Skin of body (tissue), 2 donors: ENCODE data around the gene ANKS1B. TPM values are rescaled to one million over a fixed set of nuclear protein-coding genes. Genes with fewer than 3 reads are reported as not detected.

Source experiments
- DNase-seq: peaks from one replicate; lab custom pipeline; 2025; lab: John Stamatoyannopoulos, UW
- total RNA-seq: library from RNA; depleted of rRNA; stranded (reverse); fragments of >200 nt; gene quantifications from one replicate; pipeline ENCODE4 v1.2.3, GENCODE V29; 2014

ANKS1B gene
- total RNA-seq, 1 donor from 2014 or later: 10.7 TPM

DNA sequence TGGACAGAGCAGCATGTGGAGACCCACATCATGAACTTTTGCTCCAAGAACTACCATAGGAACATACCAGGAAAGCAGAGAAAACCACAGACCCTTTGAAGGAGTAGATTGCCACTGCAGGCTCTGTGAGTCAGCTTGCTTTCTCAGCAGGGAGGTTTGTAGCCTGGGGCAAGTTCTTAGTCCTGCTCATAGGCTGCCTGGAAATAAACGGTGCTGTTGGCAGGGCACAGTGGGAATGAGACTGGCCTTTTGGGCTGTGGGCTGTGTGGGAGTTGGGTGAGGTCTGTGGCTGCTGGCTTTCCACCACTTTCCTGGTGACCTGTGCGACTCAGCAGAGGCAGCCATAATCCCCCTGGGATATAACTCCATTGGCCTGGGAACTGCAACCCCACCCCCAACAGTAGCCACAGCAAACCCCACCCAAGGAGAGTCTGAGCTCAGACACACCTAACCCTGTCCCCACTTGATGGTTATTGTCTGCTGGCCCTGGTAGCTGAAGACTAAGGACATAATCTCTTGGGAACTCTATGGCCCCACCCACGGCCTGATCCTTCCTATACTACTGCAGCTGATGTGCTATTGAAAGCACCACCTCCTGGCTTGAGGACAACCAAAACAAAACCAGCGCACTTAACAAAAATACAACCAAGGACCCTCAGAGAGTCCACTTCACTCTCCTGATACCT lies 529.2 kb downstream of the ANKS1B start:
- DNase-seq: no peak

DNA sequence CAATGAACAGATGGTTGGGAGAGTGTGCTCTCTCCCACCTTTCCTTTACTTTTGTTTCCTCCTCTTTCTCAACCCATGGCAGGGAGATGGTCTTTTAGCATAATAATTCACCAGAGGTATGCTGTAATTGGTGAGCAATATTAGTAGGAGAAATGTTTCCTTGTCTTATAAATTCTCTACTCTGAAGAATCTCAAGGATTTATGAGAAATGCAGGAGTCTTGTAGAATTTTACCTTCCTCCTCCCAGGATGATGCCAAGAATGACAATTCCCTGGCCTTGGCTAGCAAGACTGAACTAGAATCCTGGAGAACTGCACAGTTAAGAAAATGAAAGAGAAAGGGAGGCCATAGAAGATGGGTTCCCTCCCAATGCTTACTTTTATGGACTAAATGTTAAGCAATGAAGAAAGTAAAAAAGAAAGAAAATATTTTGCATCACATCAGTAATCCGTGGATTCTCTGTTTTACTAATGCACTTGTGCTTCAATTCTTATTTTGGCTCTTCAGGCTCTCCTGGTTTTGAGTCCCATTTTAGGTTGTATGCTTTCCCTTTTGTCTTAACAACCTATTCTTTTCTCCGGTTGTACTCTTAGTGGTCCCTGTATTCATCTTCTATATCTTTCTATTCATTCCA lies 530.1 kb downstream of the ANKS1B start:
- DNase-seq: no peak

DNA sequence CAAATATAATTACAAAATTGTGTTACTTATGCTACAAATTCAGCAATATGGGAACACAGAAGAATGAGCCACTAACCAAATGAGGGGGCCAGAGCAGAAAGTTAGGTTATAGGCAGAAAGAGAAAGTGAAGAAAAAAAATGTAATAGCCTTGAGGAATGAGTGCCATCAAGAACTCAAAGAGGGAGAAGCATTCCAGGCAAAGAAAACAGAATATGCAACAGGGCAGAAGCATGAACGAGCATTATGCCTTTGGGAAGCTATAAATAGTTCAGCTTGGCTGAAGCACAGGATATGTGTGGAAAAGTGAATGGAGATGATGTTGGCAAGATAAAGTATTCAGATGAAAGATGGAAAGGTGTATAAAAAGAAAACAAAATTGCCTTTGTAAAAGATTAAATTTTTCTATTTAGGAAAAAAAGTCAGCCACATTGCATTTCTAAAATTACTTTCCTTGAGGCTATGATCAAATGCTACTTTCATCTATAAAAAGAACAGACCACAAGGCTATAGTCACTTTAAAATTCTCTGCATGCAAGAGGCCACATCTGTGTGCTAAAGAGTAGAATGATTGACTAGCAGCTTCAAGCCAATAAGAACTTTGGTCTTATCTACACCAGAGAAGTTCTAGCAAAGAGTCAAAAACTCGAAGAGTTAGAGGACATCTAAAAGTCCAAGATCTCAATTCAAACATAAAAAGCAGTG lies 530.7 kb downstream of the ANKS1B start:
- no peak for DNase-seq

DNA sequence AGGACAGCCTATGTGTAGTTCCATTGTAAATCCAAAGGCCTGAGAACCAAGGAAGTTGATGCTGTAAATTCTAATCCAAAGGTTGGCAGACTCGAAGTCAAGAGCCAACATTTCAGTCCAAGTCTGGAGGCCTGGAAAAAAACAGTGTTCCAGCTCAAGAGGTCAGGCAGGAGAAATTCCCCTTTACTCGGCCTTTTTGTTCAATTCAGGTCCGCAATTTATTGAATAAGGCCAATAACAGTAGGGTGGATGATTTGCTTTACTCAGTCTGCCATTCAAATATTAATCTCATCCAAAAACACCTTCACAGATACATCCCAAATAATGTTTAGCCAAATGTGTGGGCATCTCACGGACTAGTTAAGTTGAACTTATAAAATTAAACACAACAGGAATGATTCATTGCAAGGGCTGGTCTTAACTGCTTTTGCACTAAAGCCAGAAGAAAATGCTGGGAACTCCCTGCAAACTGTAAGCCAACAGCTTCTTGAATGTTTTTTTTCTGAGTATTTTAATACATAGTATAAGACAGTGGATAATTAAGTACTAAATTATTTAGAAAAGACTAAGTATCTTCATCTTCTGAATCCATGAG lies 534.6 kb downstream of the ANKS1B start:
- DNase-seq: no peak

DNA sequence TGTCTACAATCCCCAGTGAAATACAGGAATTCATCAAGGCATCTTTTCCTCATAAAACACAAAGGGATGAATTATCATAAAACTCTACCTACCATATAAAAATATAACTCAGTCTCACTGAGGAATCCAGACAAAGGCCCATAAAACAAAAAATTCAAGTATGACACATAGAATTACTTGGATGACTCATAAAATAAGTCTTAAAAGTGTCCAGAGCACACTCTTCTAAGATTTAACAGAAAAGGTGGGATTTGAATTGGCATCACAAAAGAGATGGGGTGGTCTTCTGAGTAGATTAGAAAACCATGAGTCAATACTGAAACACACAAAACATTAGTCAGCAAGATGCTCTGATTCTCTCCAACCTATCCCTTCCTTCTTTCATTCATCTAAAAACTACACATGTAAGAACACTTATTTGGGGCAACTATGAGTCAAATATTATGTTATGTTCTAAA lies 539.8 kb downstream of the ANKS1B start:
- DNase-seq: no peak

DNA sequence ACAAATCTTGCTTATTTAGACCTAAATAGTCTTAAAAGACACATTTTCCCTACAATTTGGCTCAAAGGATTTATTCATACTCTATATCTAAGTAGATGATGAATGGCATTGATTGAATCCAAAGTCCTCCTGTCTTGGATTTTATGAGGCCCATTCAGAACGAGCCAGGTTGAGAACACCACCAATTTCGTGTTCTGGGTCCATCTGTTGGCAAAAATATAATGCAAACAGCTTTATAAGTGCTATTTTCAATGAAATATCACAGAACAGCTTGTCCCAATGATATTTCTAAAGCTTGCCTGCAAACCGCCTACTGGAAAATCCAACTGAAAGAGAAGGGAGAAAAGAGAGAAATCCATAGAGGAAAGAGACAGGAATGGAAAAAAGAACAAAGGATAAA lies 542.0 kb downstream of the ANKS1B start:
- no peak for DNase-seq

DNA sequence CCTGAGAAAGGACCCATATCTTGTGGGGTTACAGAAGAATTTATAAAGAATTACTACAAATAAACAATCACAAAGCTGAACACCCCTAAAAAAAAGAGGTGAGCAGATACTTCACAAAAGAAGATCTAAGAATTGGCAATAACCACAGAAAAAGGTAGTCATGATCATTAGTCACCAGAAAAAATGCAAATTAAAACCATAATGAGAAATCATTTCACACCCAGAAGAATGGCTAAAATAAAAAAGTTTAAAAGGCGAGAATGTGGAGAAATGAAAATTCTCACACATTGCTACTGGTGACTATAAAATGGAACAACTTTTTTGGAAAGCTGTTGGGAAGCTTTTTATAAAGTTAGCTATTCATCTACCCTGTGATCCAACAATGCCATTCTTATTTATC lies 545.3 kb downstream of the ANKS1B start:
- DNase-seq: no peak

DNA sequence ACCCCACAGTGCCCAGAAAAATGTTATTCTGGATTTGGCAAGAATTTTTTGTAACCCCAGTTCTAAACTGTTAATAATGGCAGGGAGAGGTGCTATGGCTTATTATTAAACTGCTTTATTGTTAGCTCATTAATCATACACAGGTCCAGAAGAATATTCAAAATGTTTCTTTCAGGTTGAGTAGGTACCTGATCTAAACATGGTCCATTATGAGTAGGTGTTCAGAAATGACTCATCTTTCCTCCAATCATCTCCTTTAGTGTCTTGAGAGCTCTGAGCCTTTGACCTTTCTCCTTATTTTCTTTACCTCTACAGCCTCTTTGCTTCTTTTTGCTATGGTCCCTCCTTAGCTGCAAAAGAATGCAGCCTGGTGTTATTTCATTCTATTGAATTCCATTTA lies 548.2 kb downstream of the ANKS1B start:
- no peak for DNase-seq

DNA sequence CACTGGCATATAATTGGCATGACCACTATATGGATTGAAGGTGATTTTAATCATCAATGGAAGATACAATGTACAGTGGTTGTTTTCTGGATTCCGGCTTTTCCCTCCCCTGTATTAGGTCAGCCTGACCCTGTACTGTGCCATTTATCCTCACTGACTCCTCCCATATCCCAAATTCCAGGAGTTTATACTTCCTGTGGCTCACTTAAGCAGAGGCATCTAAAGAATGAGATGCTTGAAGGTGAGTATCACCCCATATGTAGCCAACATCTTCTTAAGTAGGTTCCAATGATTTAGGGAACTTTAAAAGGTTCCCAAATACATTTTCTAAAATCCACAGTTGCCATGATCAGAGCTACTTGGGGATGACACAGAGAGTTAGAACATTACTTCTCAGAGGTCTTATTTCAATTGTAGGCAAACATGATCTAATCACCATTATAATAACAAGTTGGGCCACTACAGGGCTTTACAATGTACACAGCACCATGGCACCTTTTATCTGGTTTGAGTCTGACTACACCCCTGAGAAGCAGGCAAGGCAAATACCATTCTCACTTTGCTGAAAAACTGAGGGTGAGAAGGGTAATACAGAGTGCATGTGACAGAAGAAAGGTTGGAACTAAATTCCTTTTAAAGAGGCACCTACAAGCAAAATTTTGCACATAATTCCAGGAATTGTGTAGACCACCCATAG lies 549.5 kb downstream of the ANKS1B start:
- no peak for DNase-seq

DNA sequence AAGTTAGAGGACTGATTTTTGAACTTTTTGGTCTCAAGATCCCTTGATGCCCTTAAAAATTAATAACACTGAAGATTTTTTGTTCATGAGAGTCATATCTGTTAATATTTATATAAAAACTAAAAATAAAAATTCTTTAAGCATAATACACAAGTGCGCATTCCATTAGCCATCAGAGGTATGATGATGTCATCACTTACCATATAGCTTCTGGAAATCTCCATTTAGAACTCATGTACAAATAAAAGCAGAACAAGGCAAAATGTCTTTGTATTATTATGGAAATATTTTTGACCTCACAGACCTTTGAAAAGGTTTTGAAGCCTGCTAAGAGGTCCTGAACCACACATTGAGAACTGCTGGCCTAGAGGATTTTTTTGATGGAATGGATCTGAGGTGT lies 551.6 kb downstream of the ANKS1B start:
- no peak for DNase-seq

DNA sequence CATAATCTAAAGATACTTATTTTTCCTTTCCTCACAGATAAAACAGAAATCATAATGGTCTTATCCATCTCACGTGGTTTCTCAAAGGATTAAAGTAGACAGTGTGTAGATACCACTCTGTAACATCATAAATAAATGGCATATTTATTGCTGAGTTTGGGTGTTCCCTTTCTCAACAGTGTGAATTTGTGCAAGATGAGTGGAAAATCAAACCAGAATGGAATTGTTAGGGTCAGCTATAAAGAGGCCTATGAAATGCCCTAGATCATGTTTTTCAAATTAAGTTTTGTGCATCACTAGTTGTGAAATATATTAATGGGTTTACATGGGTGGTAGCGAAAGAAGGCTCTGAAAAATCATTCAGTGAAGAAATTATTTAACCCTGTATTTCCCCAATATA lies 553.5 kb downstream of the ANKS1B start:
- DNase-seq: no peak

DNA sequence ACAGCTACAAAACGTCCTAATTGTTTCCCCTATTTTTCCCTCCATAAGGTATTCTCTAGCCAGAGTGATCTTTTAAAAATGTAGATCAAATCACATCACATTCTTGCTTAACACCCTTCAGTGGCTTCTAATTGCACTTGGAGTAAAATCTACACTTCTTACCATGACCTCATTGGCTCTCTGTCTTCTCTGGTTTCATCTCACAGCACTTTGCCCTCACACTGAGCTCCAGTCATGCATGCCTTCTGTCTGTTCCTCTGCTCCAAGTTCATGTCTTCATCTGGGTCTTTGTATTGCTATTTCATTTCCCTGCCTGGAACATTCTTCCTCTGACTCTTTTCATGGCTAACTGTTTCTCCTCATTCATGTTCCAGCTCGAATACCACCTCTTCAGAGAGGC lies 557.6 kb downstream of the ANKS1B start:
- no peak for DNase-seq

DNA sequence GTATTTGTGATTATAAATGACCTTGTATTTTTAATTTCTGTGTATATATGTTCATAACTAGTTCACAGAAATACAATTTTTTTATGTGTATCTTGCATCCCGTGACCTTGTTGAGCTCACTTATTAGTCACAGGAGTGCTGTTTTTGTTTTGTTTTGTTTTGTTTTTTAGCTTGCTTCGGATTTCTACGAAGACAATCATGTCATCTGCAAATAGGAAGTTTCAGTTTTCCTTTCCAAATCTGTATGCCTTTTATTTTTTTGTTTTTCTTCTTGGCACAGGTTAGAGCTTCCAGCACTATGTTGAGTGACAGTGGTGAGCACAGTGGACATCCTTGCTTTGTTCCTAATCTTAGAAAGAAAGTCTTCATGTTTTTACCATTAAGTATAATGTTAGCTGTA lies 566.4 kb downstream of the ANKS1B start:
- no peak for DNase-seq

DNA sequence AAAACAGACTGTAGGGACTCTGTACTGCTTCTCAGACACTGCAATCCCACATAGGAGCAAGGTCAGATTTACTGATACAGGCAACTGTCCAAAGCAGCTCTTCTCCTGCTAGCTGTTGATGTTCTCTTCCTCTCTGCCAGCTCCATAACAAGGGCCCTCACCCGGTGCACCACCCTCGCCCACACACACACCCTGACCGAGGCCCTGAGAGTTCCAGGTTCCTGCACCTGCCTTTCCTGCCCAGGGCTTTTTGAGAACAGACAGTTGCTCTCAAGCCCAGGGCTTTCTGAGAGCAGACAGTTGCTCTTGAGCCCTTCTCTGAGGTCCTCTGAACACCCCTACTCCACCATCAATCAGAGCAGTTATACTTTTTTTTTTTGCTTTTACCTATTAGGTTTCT lies 571.0 kb downstream of the ANKS1B start:
- DNase-seq: no peak

DNA sequence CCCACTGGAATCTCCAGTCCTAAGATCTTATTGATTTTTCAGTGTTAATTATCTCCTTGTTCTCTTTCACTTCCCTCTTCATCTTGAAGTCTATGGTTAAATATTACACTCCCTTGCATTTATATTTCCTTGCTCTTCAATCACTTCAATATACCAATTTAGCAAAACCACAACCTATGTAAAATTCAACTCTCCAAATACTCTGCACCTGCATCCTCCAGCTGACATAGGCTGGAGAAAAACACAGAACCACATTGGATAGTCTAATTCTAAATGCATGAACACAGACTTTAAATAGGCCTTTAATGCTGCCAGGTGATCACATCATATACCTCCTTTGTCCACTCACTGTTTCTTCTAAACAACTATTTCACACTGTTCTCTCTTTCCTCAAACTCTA lies 591.0 kb downstream of the ANKS1B start:
- no peak for DNase-seq

DNA sequence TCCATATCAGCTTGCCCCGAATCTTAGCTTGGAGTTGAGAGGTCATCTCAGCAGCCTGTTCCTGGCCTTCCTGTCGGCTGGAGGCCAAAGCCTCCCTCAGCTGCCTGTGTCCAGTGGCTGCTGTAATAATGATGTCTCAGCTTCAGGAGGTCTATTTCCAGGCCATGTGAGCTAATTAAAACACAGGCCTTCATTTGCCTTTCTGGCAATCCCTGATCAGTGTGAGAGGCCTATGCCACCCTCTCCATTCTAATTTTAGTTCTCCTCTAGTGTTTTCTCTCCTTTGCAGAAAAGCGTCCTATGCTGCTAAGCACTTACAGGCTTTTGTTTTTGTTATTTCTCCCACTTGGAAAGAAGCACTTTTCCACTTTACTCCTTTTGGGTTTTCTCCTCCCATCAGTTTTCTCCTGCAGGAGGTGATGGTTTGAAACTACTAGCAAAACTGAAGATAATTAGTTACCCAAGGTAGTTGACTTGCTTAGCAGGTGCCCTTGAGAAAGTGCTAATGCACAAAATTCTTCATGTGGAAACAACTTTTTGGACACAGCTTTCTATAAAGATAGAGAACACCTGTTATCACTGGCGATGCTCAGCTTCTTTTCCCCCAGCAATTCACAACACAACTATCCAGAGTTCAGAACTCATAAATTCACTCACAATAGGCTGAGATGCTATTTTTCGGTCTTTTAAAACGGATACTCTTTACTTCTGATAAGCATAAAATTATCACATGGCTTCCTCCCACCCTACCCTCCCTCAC lies 592.5 kb downstream of the ANKS1B start:
- DNase-seq: no peak

DNA sequence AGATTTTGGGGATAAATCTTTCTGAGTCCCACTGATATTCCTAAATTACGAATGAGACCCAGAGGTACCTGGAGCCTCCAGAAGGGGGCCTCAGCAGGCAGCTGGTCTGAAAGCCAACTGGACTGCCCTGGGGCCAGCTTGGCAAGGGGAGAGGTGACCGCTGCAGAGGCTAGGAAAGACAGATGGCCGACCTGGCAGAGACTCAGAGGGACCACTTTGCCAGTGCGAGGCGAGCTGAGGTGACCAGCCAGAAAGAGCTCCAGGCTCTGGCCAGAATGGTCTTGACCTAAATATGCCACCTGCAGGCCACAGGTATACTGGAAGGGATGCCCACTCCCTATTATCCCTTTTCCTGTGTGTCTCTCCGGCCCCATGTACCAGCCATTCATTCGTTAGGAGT lies 594.0 kb downstream of the ANKS1B start:
- DNase-seq: no peak

DNA sequence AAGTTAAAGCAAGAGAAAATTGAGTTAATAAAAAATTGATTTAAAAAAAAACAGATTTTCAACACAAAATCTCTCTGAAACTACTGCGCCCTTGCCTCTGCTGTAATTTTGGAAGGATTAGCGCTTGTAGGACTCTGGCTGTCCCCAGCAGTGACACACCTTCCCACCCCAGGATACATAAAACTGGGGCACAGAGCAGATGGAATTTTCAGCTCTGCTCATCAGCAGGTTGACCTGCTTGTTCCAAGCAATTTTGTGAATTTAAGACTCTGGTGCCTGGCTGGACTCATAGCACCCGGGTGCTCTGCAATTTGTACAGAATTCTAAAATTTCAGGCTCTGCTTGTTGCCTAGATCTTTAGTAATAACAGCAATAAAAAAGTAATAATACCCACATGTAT lies 595.0 kb downstream of the ANKS1B start:
- DNase-seq: no peak

DNA sequence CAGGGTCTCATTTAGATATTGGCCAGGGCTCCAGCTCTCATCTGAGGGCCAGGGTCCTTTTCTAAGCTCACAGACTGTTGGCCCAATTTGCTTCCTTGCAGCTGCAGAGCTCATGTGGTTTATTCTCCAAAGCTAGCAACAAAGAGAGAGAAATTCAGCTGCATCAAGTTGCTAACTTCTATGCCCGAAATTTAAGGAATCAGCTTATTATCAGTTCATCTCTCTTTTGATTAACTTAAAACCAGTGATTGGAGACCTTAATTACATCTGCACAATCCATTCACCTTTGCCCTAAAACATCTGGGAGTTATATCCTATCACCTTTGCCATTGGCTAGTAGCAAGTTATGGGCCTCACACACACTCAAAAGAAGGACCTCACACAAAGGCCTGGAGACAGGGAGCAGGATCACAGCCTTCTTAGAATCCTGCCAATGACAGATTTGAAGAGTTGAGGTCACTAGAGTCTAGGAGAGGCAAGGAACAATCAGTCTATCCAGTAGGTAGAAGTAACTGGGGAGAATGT lies 596.0 kb downstream of the ANKS1B start:
- no peak for DNase-seq

DNA sequence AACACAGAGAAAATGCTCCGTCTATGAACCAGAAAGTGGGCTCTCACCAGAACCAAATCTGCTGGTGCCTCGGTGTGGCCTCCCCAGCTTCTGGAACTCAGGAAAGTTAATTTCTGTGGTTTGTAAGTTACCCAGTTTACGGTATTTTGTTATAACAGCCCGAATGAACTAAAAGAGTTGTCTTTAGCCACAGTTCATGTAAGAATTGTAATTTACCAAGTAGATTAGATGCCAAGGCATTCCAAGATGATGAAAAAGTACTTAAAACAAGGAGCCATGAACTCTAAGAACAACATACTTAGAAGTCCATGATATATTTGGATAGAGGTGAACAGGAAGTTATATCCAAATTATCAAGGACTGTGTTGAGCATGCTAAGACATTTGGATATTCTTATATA lies 597.1 kb downstream of the ANKS1B start:
- no peak for DNase-seq

DNA sequence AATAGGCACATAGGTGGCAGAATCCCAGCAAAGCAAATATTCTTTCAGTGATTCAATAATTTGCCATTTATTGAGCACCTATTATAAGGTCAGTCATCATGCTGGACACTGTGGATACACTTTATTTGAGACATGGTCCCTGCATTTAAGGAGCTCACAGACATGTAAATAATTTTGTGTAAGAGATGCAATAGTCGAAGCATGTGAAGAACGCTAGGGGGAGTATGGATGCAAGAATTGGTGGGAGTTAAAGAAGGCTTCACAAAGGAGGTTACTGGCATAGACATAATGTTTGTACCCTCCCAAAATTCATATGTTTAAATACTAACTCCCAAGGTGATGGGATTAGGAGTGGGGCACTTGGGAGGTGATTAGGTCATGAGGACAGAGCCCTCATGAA lies 597.8 kb downstream of the ANKS1B start:
- DNase-seq: no peak
